GM12874 (cell line): ENCODE measurements around the gene RPL36AL.

Experiments used
- TF ChIP-seq, protein P1 (sequence below): IDR thresholded peaks from 2 replicates; pipeline ENCODE4 v1.5.1; 2011; ENCODE audit warnings: low read depth, mild to moderate bottlenecking, control low read depth, low read length, moderate library complexity; ENCODE audit not compliant: insufficient read depth

The RPL36AL gene

GRCh38 chr14:49589387-49589786, 31.0 kb downstream of the RPL36AL start:
- TF ChIP-seq, protein P1, sequence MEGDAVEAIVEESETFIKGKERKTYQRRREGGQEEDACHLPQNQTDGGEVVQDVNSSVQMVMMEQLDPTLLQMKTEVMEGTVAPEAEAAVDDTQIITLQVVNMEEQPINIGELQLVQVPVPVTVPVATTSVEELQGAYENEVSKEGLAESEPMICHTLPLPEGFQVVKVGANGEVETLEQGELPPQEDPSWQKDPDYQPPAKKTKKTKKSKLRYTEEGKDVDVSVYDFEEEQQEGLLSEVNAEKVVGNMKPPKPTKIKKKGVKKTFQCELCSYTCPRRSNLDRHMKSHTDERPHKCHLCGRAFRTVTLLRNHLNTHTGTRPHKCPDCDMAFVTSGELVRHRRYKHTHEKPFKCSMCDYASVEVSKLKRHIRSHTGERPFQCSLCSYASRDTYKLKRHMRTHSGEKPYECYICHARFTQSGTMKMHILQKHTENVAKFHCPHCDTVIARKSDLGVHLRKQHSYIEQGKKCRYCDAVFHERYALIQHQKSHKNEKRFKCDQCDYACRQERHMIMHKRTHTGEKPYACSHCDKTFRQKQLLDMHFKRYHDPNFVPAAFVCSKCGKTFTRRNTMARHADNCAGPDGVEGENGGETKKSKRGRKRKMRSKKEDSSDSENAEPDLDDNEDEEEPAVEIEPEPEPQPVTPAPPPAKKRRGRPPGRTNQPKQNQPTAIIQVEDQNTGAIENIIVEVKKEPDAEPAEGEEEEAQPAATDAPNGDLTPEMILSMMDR, result no peak

- TF ChIP-seq, protein P1, result peak; percentile 54; the same call in 1 of the 2 replicates
Measured at GRCh38 chr14:49586673-49587460, 33.6 kb downstream of the RPL36AL start.

GRCh38 chr14:49585803-49586672, 34.4 kb downstream of the RPL36AL start, which contains the start of gene RPS29:
RPS29 (minus strand) TSS chr14:49586380; CDS start chr14:49586346, 34 bp downstream.
- TF ChIP-seq, protein P1, result no peak

- TF ChIP-seq, protein P1, result no peak
Measured at GRCh38 chr14:49584058-49584457, 36.4 kb downstream of the RPL36AL start.

- TF ChIP-seq, protein P1, result no peak
Measured at GRCh38 chr14:49583629-49584028, 36.8 kb downstream of the RPL36AL start.

- TF ChIP-seq, protein P1, result no peak
Measured at GRCh38 chr14:49582113-49582977, 38.1 kb downstream of the RPL36AL start.
